ENCODE data around the gene KRT6B. TPM values are rescaled to one million over a fixed set of nuclear protein-coding genes. Genes with fewer than 3 reads are reported as not detected.

Gene KRT6B
- total and polyA plus RNA-seq, 2 experiments from 2014 or later: not detected

- ATAC-seq: no peak
- DNase-seq (ENCODE audit: low spot score): no peak
- no peaks in the 10 kb centered on the region; the same call in 2 of the 3 replicates for H3K9me3 Mint-ChIP-seq
- TF ChIP-seq POLR2AphosphoS5 (IDR thresholded peaks at IDR 0.05; ENCODE audit: low read depth) (no peak), ZNF462 (CRISPR knock-in tag; IDR thresholded peaks at IDR 0.05) (no peak), ZNF331 (CRISPR knock-in tag; IDR thresholded peaks at IDR 0.05; ENCODE audit: low read depth) (no peak), CREB1 (CRISPR knock-in tag; IDR thresholded peaks at IDR 0.05; ENCODE audit: low read depth) (no peak), EZH2phosphoT487 (IDR thresholded peaks at IDR 0.05; ENCODE audit: unreplicated experiment) (no peak)
- Histone ChIP-seq H3K27me3 (ENCODE audit: insufficient read depth) (no peaks in the 10 kb centered on the region), H2AFZ (no peak overlapping the region), H3K79me2 (replicated peaks; ENCODE audit: insufficient read depth) (no peaks in the 10 kb centered on the region), H3K4me2 (no peak overlapping the region), H4K20me1 (replicated peaks; ENCODE audit: insufficient read depth) (no peaks in the 10 kb centered on the region), H3K36me3 (ENCODE audit: insufficient read depth) (no peaks in the 10 kb centered on the region), H3K9me2 (ENCODE audit: insufficient read depth) (no peaks in the 10 kb centered on the region), H3F3A (replicated peaks; ENCODE audit: low read depth) (no peaks in the 10 kb centered on the region), H3K27ac (ENCODE audit: low read depth) (no peak overlapping the region), H3K4me1 (ENCODE audit: insufficient read depth) (no peaks in the 10 kb centered on the region), H3K4me3 (no peak overlapping the region)
- H3K27me3 Mint-ChIP-seq (ENCODE audit: insufficient read depth, low read depth, poor library complexity): no peaks in the 10 kb centered on the region
- no peaks in the 10 kb centered on the region for H3K36me3 Mint-ChIP-seq (ENCODE audit: low read depth)
- no peak overlapping the region for H3K4me3 Mint-ChIP-seq
- no peak overlapping the region for H3K27ac Mint-ChIP-seq
- peaks cover 10% of the 10 kb centered on the region for H3K4me1 Mint-ChIP-seq
These were observed 50.4 kb downstream of the KRT6B start for GRCh38 chr12:52401526-52401925.

- H2AFZ ChIP-seq: no peak overlapping the region
- DNase-seq (ENCODE audit: low spot score) (no peak), ATAC-seq (no peak)
- H3K4me2 ChIP-seq: no peak overlapping the region
- H3K79me2 ChIP-seq (replicated peaks; ENCODE audit: insufficient read depth): no peaks in the 10 kb centered on the region
- H3K9me3 Mint-ChIP-seq: no peaks in the 10 kb centered on the region; the same call in 2 of the 3 replicates
- no peaks in the 10 kb centered on the region for H3K27me3 ChIP-seq (ENCODE audit: insufficient read depth)
- peaks cover 10% of the 10 kb centered on the region for H3K4me1 Mint-ChIP-seq
- H3K4me1 ChIP-seq (ENCODE audit: insufficient read depth): no peaks in the 10 kb centered on the region
- no peak overlapping the region for H3K4me3 Mint-ChIP-seq
- H3K27ac Mint-ChIP-seq: no peak overlapping the region
- no peaks in the 10 kb centered on the region for H3K9me2 ChIP-seq (ENCODE audit: insufficient read depth)
- no peaks in the 10 kb centered on the region for H3K36me3 Mint-ChIP-seq (ENCODE audit: low read depth)
- H3K27me3 Mint-ChIP-seq (ENCODE audit: insufficient read depth, low read depth, poor library complexity): no peaks in the 10 kb centered on the region
- H3K27ac ChIP-seq (ENCODE audit: low read depth): no peak overlapping the region
- no peaks in the 10 kb centered on the region for H3F3A ChIP-seq (replicated peaks; ENCODE audit: low read depth)
- H3K4me3 ChIP-seq: no peak overlapping the region
- no peaks in the 10 kb centered on the region for H4K20me1 ChIP-seq (replicated peaks; ENCODE audit: insufficient read depth)
- H3K36me3 ChIP-seq (ENCODE audit: insufficient read depth): no peaks in the 10 kb centered on the region
- TF ChIP-seq EZH2 (IDR thresholded peaks at IDR 0.05; ENCODE audit: low read depth, unreplicated experiment): no peak
- TF ChIP-seq REST (IDR thresholded peaks at IDR 0.05; ENCODE audit: unreplicated experiment): no peak
- no peak for TF ChIP-seq CREB1 (CRISPR knock-in tag; IDR thresholded peaks at IDR 0.05; ENCODE audit: low read depth)
- TF ChIP-seq ZNF114 (CRISPR knock-in tag; IDR thresholded peaks at IDR 0.05): no peak
- TF ChIP-seq POLR2AphosphoS5 (IDR thresholded peaks at IDR 0.05; ENCODE audit: low read depth): no peak
- no peak for TF ChIP-seq JUNB (IDR thresholded peaks at IDR 0.05; ENCODE audit: unreplicated experiment)
- TF ChIP-seq NANOG (IDR thresholded peaks at IDR 0.05; ENCODE audit: borderline replicate concordance): no peak
These were observed 51.0 kb downstream of the KRT6B start for GRCh38 chr12:52400906-52401305.
